Uterus (tissue), 4 donors: Measurements from ENCODE around the gene MCM9. TPM values are rescaled to one million over a fixed set of nuclear protein-coding genes. Genes with fewer than 3 reads are reported as not detected.
A peak's percentile ranks its signal among the peaks of the same experiment; 100 is the strongest.

ENCODE experiments used
- DNase-seq, 2 donors: peaks; one replicate each; pipeline ENCODE4 v3.0.0-alpha.2; 2019 to 2020
- H3K27ac ChIP-seq, 2 donors: fragments of 200-600 bp; sonication (generic); 1 replicate in 1 of 2; 2 replicates in 1 of 2; pipeline ENCODE4 v1.5.1; 2016 to 2018
- H3K27me3 ChIP-seq, 2 donors: fragments of 200-600 bp; sonication (generic); one replicate each; pipeline ENCODE4 v1.5.1; 2018 to 2019; ENCODE audit warnings: control low read depth in 1 of 2
- H3K36me3 ChIP-seq, 2 donors: fragments of 200-600 bp; sonication (generic); one replicate each; pipeline ENCODE4 v1.5.1; 2019; ENCODE audit warnings: control low read depth in 1 of 2
- H3K4me1 ChIP-seq, 2 donors: fragments of 200-600 bp; sonication (generic); one replicate each; pipeline ENCODE4 v1.5.1; 2018 to 2019; ENCODE audit warnings: control low read depth in 1 of 2
- H3K4me3 ChIP-seq, 2 donors: fragments of 200-600 bp; sonication (generic); 1 replicate in 1 of 2; 2 replicates in 1 of 2; pipeline ENCODE4 v1.5.1; 2018 to 2019; ENCODE audit warnings: mild to moderate bottlenecking in 1 of 2
- H3K9me3 ChIP-seq, 2 donors: fragments of 200-600 bp; sonication (generic); one replicate each; pipeline ENCODE4 v1.5.1; 2019; ENCODE audit warnings: control low read depth in 1 of 2
- POLR2A ChIP-seq, 2 donors: fragments of 450-650 bp; IDR thresholded peaks; one replicate each; pipeline ENCODE4 v1.6.1; 2016; ENCODE audit warnings: antibody characterized with exemption in 2 of 2, mild to moderate bottlenecking in 1 of 2, moderate library complexity in 1 of 2
- intact Hi-C: fragments of 100-400 bp; cut with DNase I; formaldehyde crosslinking; loops from one replicate; pipeline ENCODE4 v1.15.1; 2023; ENCODE audit warnings: low total_unique reads
- total RNA-seq, 4 donors: library from RNA; depleted of rRNA in 3 of 4; stranded (reverse); fragments of >200 nt in 3 of 4; gene quantifications; one replicate each; pipeline versions ENCODE4 v1.1.0 to v1.2.4, GENCODE V29; 2014 to 2023
- TF ChIP-seq, protein P1 (sequence below), 4 experiments: fragments of 200-600 bp in 2 of 4; fragments of 450-650 bp in 2 of 4; sonication (generic) in 2 of 4; IDR thresholded peaks; one replicate each; pipeline ENCODE4 v1.5.1; 2016 to 2019; ENCODE audit warnings: antibody characterized with exemption in 4 of 4, mild to moderate bottlenecking in 2 of 4, moderate library complexity in 1 of 4
- donor health status: DM: yes; HTN: yes; CAD: no.

MCM9 gene
- total RNA-seq, 4 donors from 2014 or later: 4.4 to 40.0 (median 24.5) TPM

GRCh38 chr6:118974790-118975189, 39.8 kb upstream of the MCM9 start:
- Histone ChIP-seq H3K36me3 (no peaks in the 10 kb centered on the region), H3K27ac (no peak overlapping the region), H3K9me3 (no peaks in the 10 kb centered on the region), H3K27me3 (no peaks in the 10 kb centered on the region), H3K4me1 (no peaks in the 10 kb centered on the region), H3K4me3 (no peak overlapping the region)
- intact Hi-C loops: no loop called here
- no peak for DNase-seq
- TF ChIP-seq, protein P1, sequence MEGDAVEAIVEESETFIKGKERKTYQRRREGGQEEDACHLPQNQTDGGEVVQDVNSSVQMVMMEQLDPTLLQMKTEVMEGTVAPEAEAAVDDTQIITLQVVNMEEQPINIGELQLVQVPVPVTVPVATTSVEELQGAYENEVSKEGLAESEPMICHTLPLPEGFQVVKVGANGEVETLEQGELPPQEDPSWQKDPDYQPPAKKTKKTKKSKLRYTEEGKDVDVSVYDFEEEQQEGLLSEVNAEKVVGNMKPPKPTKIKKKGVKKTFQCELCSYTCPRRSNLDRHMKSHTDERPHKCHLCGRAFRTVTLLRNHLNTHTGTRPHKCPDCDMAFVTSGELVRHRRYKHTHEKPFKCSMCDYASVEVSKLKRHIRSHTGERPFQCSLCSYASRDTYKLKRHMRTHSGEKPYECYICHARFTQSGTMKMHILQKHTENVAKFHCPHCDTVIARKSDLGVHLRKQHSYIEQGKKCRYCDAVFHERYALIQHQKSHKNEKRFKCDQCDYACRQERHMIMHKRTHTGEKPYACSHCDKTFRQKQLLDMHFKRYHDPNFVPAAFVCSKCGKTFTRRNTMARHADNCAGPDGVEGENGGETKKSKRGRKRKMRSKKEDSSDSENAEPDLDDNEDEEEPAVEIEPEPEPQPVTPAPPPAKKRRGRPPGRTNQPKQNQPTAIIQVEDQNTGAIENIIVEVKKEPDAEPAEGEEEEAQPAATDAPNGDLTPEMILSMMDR (IDR thresholded peaks at IDR 0.05): no peak
- no peak for TF ChIP-seq POLR2A (IDR thresholded peaks at IDR 0.05)

- no peaks in the 10 kb centered on the region for H3K36me3 ChIP-seq
- no peak for TF ChIP-seq POLR2A (IDR thresholded peaks at IDR 0.05)
- TF ChIP-seq, protein P1 (IDR thresholded peaks at IDR 0.05): no peak
- intact Hi-C loops: no loop called here
- H3K9me3 ChIP-seq: no peaks in the 10 kb centered on the region
- H3K4me3 ChIP-seq: no peak overlapping the region
- no peaks in the 10 kb centered on the region for H3K4me1 ChIP-seq
- DNase-seq: no peak
- no peaks in the 10 kb centered on the region for H3K27me3 ChIP-seq
- no peak overlapping the region for H3K27ac ChIP-seq
Observed at GRCh38 chr6:118971682-118972081, 36.7 kb upstream of the MCM9 start.

- Histone ChIP-seq H3K9me3 (no peaks in the 10 kb centered on the region), H3K4me3 (no peak overlapping the region), H3K27ac (no peak overlapping the region), H3K36me3 (no peaks in the 10 kb centered on the region), H3K4me1 (no peaks in the 10 kb centered on the region), H3K27me3 (no peaks in the 10 kb centered on the region)
- no peak for DNase-seq
- TF ChIP-seq, protein P1 (IDR thresholded peaks at IDR 0.05): no peak
- TF ChIP-seq POLR2A (IDR thresholded peaks at IDR 0.05): no peak
- intact Hi-C loops: no loop called here
Observed at GRCh38 chr6:118970866-118971265, 35.9 kb upstream of the MCM9 start.

- Histone ChIP-seq H3K9me3 (no peaks in the 10 kb centered on the region), H3K27me3 (no peaks in the 10 kb centered on the region), H3K4me1 (no peaks in the 10 kb centered on the region), H3K4me3 (no peak overlapping the region), H3K27ac (no peak overlapping the region), H3K36me3 (no peaks in the 10 kb centered on the region)
- DNase-seq: no peak
- no peak for TF ChIP-seq POLR2A (IDR thresholded peaks at IDR 0.05)
- TF ChIP-seq, protein P1 (IDR thresholded peaks at IDR 0.05): peak; percentile 24 to 52 (median 37)
- intact Hi-C loops: no loop called here
Observed at GRCh38 chr6:118968416-118968815, 33.5 kb upstream of the MCM9 start.

DNA sequence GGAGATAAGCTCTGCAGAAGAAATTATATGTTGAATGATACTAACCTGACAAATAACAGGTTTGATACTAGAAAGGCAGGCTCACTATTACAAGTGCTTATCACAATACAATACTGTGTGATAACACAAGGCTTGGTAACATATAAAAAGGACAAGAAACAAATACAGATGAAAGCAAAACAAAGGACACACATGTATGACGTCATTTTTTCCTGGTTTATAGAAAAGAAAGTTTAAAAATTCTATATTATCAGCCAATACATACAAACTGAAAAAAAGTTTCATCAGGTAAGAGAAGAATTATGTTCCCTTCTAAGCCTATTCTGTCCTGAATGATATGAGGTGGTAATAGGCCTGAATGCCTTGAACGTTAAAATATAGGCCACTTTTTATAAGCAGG, 32.3 kb upstream of the MCM9 start:
- H3K4me1 ChIP-seq: no peaks in the 10 kb centered on the region
- H3K36me3 ChIP-seq: no peaks in the 10 kb centered on the region
- no peaks in the 10 kb centered on the region for H3K9me3 ChIP-seq
- no peak overlapping the region for H3K4me3 ChIP-seq
- no peak overlapping the region for H3K27ac ChIP-seq
- intact Hi-C loops: no loop called here
- DNase-seq: no peak
- H3K27me3 ChIP-seq: no peaks in the 10 kb centered on the region
- TF ChIP-seq POLR2A (IDR thresholded peaks at IDR 0.05): no peak
- TF ChIP-seq, protein P1 (IDR thresholded peaks at IDR 0.05): no peak
